Measurements from ENCODE around the gene PIK3C3.
"Not testable (repeated sequence)": the region's sequence is repeated elsewhere in the genome, so short reads cannot be mapped to it uniquely, and the experiment has no call there.

The PIK3C3 gene

GRCh38 chr18:41992703-41993102, 37.7 kb downstream of the PIK3C3 start:
- no peak for DNase-seq (ENCODE audit: insufficient read length)

GRCh38 chr18:41993151-41993550, 38.1 kb downstream of the PIK3C3 start:
- TF ChIP-seq TAF1 (IDR thresholded peaks at IDR 0.05; ENCODE audit: borderline replicate concordance, low read depth, low read length) (no peak), POLR2A (IDR thresholded peaks at IDR 0.05; ENCODE audit: low read depth, low read length) (no peak), POLR2AphosphoS5 (IDR thresholded peaks at IDR 0.05; ENCODE audit: low read depth, low read length) (no peak)
- FAIRE-seq (no peak), DNase-seq (ENCODE audit: insufficient read length) (no peak)

More at GRCh38 chr18:41992703-41993102, 37.7 kb downstream of the PIK3C3 start:
- no peak for TF ChIP-seq TAF1 (IDR thresholded peaks at IDR 0.05; ENCODE audit: borderline replicate concordance, low read depth, low read length)
- FAIRE-seq = no peak

- no peak for FAIRE-seq
- no peak for DNase-seq (ENCODE audit: insufficient read length)
- TF ChIP-seq POLR2AphosphoS5 (IDR thresholded peaks at IDR 0.05; ENCODE audit: low read depth, low read length) (no peak), TAF1 (IDR thresholded peaks at IDR 0.05; ENCODE audit: borderline replicate concordance, low read depth, low read length) (no peak), POLR2A (IDR thresholded peaks at IDR 0.05; ENCODE audit: low read depth, low read length) (no peak)
Observed at GRCh38 chr18:41996020-41996419, 41.0 kb downstream of the PIK3C3 start.

GRCh38 chr18:41999751-42000150, 44.7 kb downstream of the PIK3C3 start:
- DNase-seq (ENCODE audit: insufficient read length) (no peak), FAIRE-seq (no peak)
- TF ChIP-seq TAF1 (IDR thresholded peaks at IDR 0.05; ENCODE audit: borderline replicate concordance, low read depth, low read length) (no peak), POLR2A (IDR thresholded peaks at IDR 0.05; ENCODE audit: low read depth, low read length) (no peak)

GRCh38 chr18:42001801-42002200, 46.8 kb downstream of the PIK3C3 start:
- DNase-seq (ENCODE audit: insufficient read length) (no peak), FAIRE-seq (no peak)
- TF ChIP-seq POLR2A (IDR thresholded peaks at IDR 0.05; ENCODE audit: low read depth, low read length) = no peak
- no peak for TF ChIP-seq TAF1 (IDR thresholded peaks at IDR 0.05; ENCODE audit: borderline replicate concordance, low read depth, low read length)
- no peak for TF ChIP-seq POLR2AphosphoS5 (IDR thresholded peaks at IDR 0.05; ENCODE audit: low read depth, low read length)

- TF ChIP-seq POLR2AphosphoS5 (IDR thresholded peaks at IDR 0.05; ENCODE audit: low read depth, low read length) (no peak), TAF1 (IDR thresholded peaks at IDR 0.05; ENCODE audit: borderline replicate concordance, low read depth, low read length) (no peak), POLR2A (IDR thresholded peaks at IDR 0.05; ENCODE audit: low read depth, low read length) (no peak)
- no peak for FAIRE-seq
- DNase-seq (ENCODE audit: insufficient read length) = no peak
Observed at GRCh38 chr18:42004653-42005052, 49.6 kb downstream of the PIK3C3 start.

- TF ChIP-seq POLR2A (IDR thresholded peaks at IDR 0.05; ENCODE audit: low read depth, low read length) (no peak), TAF1 (IDR thresholded peaks at IDR 0.05; ENCODE audit: borderline replicate concordance, low read depth, low read length) (no peak), POLR2AphosphoS5 (IDR thresholded peaks at IDR 0.05; ENCODE audit: low read depth, low read length) (no peak)
- no peak for FAIRE-seq
Observed at GRCh38 chr18:42005782-42006181, 50.7 kb downstream of the PIK3C3 start.

GRCh38 chr18:42009457-42009856, 54.4 kb downstream of the PIK3C3 start:
- FAIRE-seq; DNase-seq (ENCODE audit: insufficient read length): not testable (repeated sequence)

More at GRCh38 chr18:42005782-42006181, 50.7 kb downstream of the PIK3C3 start:
- no peak for DNase-seq (ENCODE audit: insufficient read length)

GRCh38 chr18:42011053-42011452, 56.0 kb downstream of the PIK3C3 start:
- TF ChIP-seq POLR2AphosphoS5 (IDR thresholded peaks at IDR 0.05; ENCODE audit: low read depth, low read length) = no peak
- DNase-seq (ENCODE audit: insufficient read length) = no peak
- no peak for FAIRE-seq

GRCh38 chr18:42018831-42019230, 63.8 kb downstream of the PIK3C3 start:
- DNase-seq (ENCODE audit: insufficient read length) (no peak), FAIRE-seq (no peak)
- no peak for TF ChIP-seq TAF1 (IDR thresholded peaks at IDR 0.05; ENCODE audit: borderline replicate concordance, low read depth, low read length)
- no peak for TF ChIP-seq POLR2AphosphoS5 (IDR thresholded peaks at IDR 0.05; ENCODE audit: low read depth, low read length)
- TF ChIP-seq POLR2A (IDR thresholded peaks at IDR 0.05; ENCODE audit: low read depth, low read length) = no peak

- TF ChIP-seq TAF1 (IDR thresholded peaks at IDR 0.05; ENCODE audit: borderline replicate concordance, low read depth, low read length) (no peak), POLR2AphosphoS5 (IDR thresholded peaks at IDR 0.05; ENCODE audit: low read depth, low read length) (no peak), POLR2A (IDR thresholded peaks at IDR 0.05; ENCODE audit: low read depth, low read length) (no peak)
- FAIRE-seq (peak; percentile 73), DNase-seq (ENCODE audit: insufficient read length) (no peak)
Observed at GRCh38 chr18:42024131-42024530, 69.1 kb downstream of the PIK3C3 start.

GRCh38 chr18:42025491-42025890, 70.5 kb downstream of the PIK3C3 start:
- DNase-seq (ENCODE audit: insufficient read length) (no peak), FAIRE-seq (no peak)
- TF ChIP-seq TAF1 (IDR thresholded peaks at IDR 0.05; ENCODE audit: borderline replicate concordance, low read depth, low read length) = no peak
- no peak for TF ChIP-seq POLR2A (IDR thresholded peaks at IDR 0.05; ENCODE audit: low read depth, low read length)
- no peak for TF ChIP-seq POLR2AphosphoS5 (IDR thresholded peaks at IDR 0.05; ENCODE audit: low read depth, low read length)

- DNase-seq (ENCODE audit: insufficient read length) (no peak), FAIRE-seq (peak; percentile 83)
- no peak for TF ChIP-seq POLR2A (IDR thresholded peaks at IDR 0.05; ENCODE audit: low read depth, low read length)
- no peak for TF ChIP-seq POLR2AphosphoS5 (IDR thresholded peaks at IDR 0.05; ENCODE audit: low read depth, low read length)
- no peak for TF ChIP-seq TAF1 (IDR thresholded peaks at IDR 0.05; ENCODE audit: borderline replicate concordance, low read depth, low read length)
Observed at GRCh38 chr18:42025974-42026625, 71.1 kb downstream of the PIK3C3 start.

All from GM12892 (cell line).